ENCODE results near the gene CFAP47. TPM values are rescaled to one million over a fixed set of nuclear protein-coding genes. Genes with fewer than 3 reads are reported as not detected.
A peak's percentile ranks its signal among the peaks of the same experiment; 100 is the strongest.
"Not testable (repeated sequence)": the region's sequence is repeated elsewhere in the genome, so short reads cannot be mapped to it uniquely, and the experiment has no call there.

CFAP47 gene, protein sequence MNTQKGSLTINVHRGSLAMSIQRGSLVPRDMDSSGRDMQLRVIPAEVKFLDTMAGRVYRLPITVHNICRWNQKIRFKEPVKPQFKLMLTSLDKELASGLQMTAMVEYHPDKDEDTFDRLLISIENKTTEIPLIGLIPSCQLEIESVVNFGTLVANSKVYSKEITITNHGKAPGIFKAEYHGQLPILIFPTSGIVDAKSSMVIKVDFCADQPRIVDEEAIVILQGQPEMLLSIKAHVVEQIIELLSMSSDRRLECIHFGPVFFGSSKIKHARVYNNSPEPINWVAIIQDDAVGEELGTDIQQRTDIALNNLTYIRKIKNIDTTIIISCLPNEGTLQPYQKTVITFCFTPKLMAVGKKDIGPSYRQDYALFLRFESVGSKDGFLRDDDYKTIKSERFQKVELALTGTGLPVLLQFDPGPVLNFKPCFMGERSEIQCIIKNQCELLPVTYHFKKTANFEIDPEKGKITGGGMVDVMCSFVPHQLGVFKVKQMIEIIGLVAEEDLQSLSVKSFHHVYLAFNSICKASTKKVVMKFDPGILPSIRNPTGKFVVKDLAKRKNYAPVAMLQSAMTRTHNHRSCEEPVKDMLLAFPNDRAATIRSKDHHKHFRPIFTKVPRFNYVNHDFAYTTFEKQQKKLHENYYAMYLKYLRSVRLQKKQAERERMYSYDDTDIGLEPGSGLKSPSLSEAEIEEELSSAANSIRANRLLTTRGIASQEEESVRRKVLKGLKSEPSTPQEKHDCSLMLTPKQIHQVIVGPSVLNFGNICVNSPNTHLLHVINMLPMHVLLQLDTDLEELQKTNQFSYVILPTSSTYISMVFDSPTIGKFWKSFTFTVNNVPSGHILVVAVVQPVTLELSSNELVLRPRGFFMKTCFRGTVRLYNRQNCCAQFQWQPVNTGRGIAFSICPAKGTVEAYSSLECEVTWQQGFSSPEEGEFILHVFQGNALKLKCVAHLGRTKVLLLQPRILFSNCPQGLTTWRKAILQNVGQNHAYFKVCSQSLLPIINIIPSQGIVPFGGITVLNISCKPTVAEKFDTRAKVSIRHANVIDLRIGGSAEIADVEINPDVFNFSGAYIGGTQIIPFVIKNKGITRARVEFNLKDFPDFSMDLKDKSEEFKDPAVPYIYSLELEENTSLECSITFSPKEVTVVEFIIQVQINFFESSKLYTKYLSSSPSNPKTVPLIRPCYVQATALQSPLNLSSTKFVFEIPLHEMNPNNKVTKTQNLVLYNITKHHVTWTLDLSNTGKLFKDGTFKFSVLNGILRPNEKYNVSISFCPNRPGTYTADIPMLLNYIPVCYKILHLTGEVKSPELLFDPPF (N-terminal part only)
- 10 to 100 TPM in 1 of 8 experiments, 1 to 10 TPM in 1, under 1 TPM in 5, not detected in 1; 0.05 to 18.0 (median 0.81) TPM for total RNA-seq

DNA sequence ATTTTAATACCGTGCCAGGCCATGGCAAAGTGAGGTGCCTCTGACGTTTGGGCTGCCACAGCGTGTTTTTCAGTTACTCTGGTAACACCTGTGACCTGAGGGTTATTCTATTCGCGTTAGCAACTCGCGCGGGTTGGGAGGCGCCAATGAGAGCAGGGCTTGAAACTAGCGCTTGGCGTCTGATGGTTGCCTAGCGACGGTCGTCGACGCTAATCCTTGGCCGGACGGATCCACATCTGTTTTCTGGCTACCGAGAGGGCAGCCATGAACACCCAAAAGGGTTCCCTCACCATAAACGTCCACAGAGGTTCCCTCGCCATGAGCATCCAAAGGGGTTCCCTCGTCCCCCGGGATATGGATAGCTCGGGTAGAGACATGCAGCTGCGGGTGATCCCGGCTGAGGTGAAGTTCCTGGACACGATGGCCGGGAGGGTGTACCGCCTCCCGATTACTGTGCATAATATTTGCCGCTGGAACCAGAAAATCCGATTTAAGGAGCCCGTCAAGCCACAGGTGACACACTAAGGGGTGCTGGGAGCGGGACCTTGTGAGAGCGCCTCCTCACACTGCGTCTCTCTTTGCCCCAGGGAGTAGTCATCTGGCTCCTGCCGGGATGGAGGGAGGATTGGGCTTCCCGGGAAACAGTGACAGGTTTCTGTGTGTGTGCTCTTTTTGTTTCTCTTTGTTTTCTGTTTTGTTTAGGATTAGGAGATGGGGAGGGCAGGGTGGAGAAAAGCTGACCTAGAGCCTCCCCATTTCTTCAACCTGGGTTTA is at the start of gene CFAP47:
Gene CFAP47 (plus strand): TSS at position 199 of the 774 bp plus-strand sequence. CDS start 66 bp downstream, at position 265.
- WGBS, 10 experiments, result 3 to 21% (median 5%) methylated on average over 6 to 17 of the region's 38 CpGs; no CpG with 5 or more reads in 7 of the 10 experiments
- in situ Hi-C loops (cut with MboI; ENCODE audit: low pct_unique_long_range_greater_than_20kb in 2 of 9, low sequenced_read_pairs in 9 of 9, unreplicated experiment in 9 of 9), result no loop called here
- peak within 1 kb of the TSS; percentile 41 to 66 (median 44) for H3K4me3 ChIP-seq
- no peaks in the 10 kb centered on the region for H3K4me1 ChIP-seq (replicated peaks in 1 of 2)
- ATAC-seq (replicated peaks in 6 of 8), result peak in 6 of 8 experiments; percentile 94 to 99 (median 98)
- H3K27ac ChIP-seq, result no peak within 1 kb of the TSS

DNA sequence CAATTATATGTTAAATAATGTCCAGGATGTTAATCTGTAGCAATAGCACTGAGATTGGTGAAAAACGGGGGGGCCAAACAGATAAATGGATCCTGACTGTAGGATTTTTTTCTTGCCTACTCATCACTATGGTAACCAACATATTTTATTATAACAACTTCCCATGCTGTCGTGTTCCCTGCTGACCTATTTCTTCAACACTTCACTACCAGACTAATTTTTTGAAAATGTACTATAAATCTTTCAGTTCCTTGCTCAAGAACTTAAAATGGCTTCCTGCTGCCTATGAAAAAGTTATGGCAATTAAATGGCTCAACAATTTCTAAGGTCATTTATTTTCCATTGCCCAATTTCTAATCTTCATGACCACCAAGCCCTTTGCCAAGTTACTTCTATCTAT is 38.9 kb upstream of the CFAP47 start:
- H3K4me1 ChIP-seq (replicated peaks in 1 of 2), result no peaks in the 10 kb centered on the region
- no peak overlapping the region for H3K27ac ChIP-seq
- WGBS, 10 experiments, result 0 to 82% (median 20%) methylated on average over 1 to 2 of the region's 2 CpGs; no CpG with 5 or more reads in 5 of the 10 experiments
- no peak overlapping the region for H3K4me3 ChIP-seq
- in situ Hi-C loops (cut with MboI; ENCODE audit: low pct_unique_long_range_greater_than_20kb in 2 of 9, low sequenced_read_pairs in 9 of 9, unreplicated experiment in 9 of 9), result no loop called here
- ATAC-seq (replicated peaks in 6 of 8), result peak in 1 of 8 experiments; percentile 31

DNA sequence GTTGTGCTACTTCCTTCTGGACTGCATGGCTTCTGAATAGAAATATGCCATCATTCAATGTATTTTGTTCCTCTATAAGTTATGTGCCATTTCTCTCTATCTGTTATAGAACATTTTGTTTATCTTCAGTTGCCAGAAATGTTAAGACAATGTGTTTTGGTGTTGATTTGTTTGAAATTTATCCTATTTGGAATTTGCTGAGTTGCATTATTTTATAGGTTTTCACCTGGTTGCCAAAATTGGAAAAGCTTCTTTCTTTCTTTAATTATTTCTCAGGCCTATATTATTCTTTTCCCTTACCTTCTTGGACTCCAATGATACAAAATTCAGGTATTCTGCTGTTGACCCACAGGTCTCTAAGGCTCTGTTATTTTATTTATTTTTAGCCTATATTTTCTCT is 33.4 kb upstream of the CFAP47 start:
- Histone ChIP-seq H3K27ac (no peak overlapping the region), H3K4me3 (no peak overlapping the region), H3K4me1 (replicated peaks in 1 of 2) (no peaks in the 10 kb centered on the region)
- ATAC-seq (replicated peaks in 6 of 8), result no peak
- in situ Hi-C loops (cut with MboI; ENCODE audit: low pct_unique_long_range_greater_than_20kb in 2 of 9, low sequenced_read_pairs in 9 of 9, unreplicated experiment in 9 of 9), result no loop called here

GRCh38 chrX:35890699-35891098 is 28.8 kb upstream of the CFAP47 start:
- ATAC-seq (replicated peaks in 6 of 8), result peak in 3 of 8 experiments; percentile 41 to 57 (median 50)
- in situ Hi-C loops (cut with MboI; ENCODE audit: low pct_unique_long_range_greater_than_20kb in 2 of 9, low sequenced_read_pairs in 9 of 9, unreplicated experiment in 9 of 9), result no loop called here
- Histone ChIP-seq H3K4me1 (replicated peaks in 1 of 2) (no peaks in the 10 kb centered on the region), H3K27ac (no peak overlapping the region), H3K4me3 (no peak overlapping the region)
- 21 to 56% (median 29%) methylated on average over 1 to 5 of the region's 9 CpGs; no CpG with 5 or more reads in 7 of the 10 experiments for WGBS, 10 experiments

DNA sequence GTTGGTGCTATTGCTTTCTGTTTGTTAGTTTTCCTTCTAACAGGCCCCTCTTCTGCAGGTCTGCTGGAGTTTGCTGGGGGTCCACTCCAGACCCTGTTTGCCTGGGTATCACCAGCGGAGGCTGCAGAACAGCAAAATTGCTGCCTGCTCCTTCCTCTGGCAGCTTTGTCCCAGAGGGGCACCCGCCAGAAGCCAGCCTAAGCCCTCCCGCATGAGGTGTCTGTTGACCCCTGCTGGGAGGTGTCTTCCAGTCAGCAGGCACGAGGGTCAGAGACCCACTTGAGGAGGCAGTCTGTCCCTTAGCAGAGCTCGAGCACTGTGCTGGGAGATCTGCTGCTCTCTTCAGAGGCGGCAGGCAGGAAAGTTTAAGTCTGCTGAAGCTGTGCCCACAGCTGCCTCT is 67.3 kb downstream of the CFAP47 start:
- WGBS, 10 experiments, result 62% methylated on average over 4 of the region's 6 CpGs; no CpG with 5 or more reads in 9 of the 10 experiments
- H3K27ac ChIP-seq; H3K4me1 ChIP-seq (replicated peaks in 1 of 2); ATAC-seq (replicated peaks in 6 of 8); in situ Hi-C loops (cut with MboI; ENCODE audit: low pct_unique_long_range_greater_than_20kb in 2 of 9, low sequenced_read_pairs in 9 of 9, unreplicated experiment in 9 of 9); H3K4me3 ChIP-seq: not testable (repeated sequence)

- H3K27ac ChIP-seq, result no peak overlapping the region
- 0 to 100% (median 36%) methylated on average over 1 to 5 of the region's 5 CpGs for WGBS, 10 experiments
- in situ Hi-C loops (cut with MboI; ENCODE audit: low pct_unique_long_range_greater_than_20kb in 2 of 9, low sequenced_read_pairs in 9 of 9, unreplicated experiment in 9 of 9), result no loop called here
- ATAC-seq (replicated peaks in 6 of 8), result no peak
- H3K4me3 ChIP-seq, result no peak overlapping the region
- H3K4me1 ChIP-seq (replicated peaks in 1 of 2), result no peaks in the 10 kb centered on the region
Measured at GRCh38 chrX:36007207-36007606, 87.7 kb downstream of the CFAP47 start.

DNA sequence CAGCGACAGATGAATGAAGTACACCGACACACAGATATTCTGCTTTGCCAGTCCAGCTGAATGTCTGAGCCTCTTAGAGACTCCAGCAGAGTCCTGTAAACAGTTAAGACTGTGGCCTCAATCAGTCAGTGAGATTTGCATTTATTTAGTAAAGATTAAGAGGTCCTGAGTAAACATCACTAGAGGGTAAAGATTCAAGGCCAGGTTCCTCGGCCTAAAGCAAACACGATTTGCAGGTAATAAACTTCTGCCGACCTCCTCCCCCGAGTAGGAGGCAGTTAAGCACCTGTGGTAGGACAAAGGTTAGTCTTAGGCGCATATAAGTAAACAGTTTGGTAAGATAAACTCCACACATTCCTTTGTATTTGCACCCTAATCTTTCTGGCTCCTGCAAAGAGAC is 99.6 kb downstream of the CFAP47 start:
- Histone ChIP-seq H3K4me1 (replicated peaks in 1 of 2) (no peaks in the 10 kb centered on the region), H3K4me3 (no peak overlapping the region), H3K27ac (no peak overlapping the region)
- WGBS, 10 experiments, result 0 to 80% (median 22%) methylated on average over 1 to 5 of the region's 7 CpGs; no CpG with 5 or more reads in 6 of the 10 experiments
- in situ Hi-C loops (cut with MboI; ENCODE audit: low pct_unique_long_range_greater_than_20kb in 2 of 9, low sequenced_read_pairs in 9 of 9, unreplicated experiment in 9 of 9), result no loop called here
- ATAC-seq (replicated peaks in 6 of 8), result no peak

GRCh38 chrX:36035550-36035949 is 116.0 kb downstream of the CFAP47 start:
- no peak overlapping the region for H3K4me3 ChIP-seq

DNA sequence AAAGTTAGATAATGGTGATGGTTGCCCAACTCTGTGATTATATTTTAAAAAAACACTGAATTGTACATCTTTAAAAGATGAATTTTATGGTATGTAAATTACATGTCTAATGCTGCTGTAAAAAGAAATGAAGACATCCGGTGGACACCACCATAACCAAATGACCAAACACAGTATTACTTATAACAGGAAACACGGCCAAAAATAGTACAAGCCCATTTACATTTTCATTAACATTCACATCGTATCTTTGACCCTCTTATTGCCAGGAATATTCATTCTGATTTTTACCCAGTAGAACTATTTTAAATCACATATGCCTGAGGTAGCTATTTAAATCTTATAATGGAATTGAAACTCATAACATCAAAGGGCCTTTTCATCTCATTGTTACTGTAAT is 143.2 kb downstream of the CFAP47 start:
- Histone ChIP-seq H3K27ac (no peak overlapping the region), H3K4me1 (replicated peaks in 1 of 2) (peaks cover 0 to 3% of the 10 kb centered on the region in 2 donors), H3K4me3 (no peak overlapping the region)
- in situ Hi-C loops (cut with MboI; ENCODE audit: low pct_unique_long_range_greater_than_20kb in 2 of 9, low sequenced_read_pairs in 9 of 9, unreplicated experiment in 9 of 9), result no loop called here
- WGBS, 10 experiments, result 0 to 100% (median 67%) methylated on average over 1 to 3 of the region's 3 CpGs; no CpG with 5 or more reads in 4 of the 10 experiments
- ATAC-seq (replicated peaks in 6 of 8), result peak in 1 of 8 experiments; percentile 95

More at GRCh38 chrX:36035550-36035949, 116.0 kb downstream of the CFAP47 start:
- in situ Hi-C loops (cut with MboI; ENCODE audit: low pct_unique_long_range_greater_than_20kb in 2 of 9, low sequenced_read_pairs in 9 of 9, unreplicated experiment in 9 of 9), result no loop called here
- no peaks in the 10 kb centered on the region for H3K4me1 ChIP-seq (replicated peaks in 1 of 2)
- no peak for ATAC-seq (replicated peaks in 6 of 8)
- no peak overlapping the region for H3K27ac ChIP-seq
- WGBS, 10 experiments, result 10 to 100% (median 49%) methylated on average over 2 of the region's 2 CpGs; no CpG with 5 or more reads in 6 of the 10 experiments

DNA sequence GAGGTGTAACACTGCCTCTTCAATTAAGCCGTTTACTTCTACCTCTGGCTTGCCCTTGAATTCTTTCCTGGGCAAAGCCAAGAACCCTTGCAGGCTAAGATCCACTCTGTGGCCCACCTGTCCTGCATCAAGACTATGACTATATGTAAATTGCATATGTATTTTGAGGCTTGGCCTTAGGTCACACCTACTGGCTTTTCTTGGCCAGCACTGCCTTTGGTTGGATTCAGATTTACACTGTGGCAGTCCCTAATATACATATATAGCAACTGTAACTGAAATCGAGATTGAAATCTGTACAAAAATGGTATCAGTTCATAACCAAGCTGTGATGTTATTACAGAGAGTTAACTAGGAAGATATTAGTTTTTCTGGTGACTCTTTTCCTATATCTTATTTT is 151.5 kb downstream of the CFAP47 start:
- ATAC-seq (replicated peaks in 6 of 8), result peak in 1 of 8 experiments; percentile 75
- no peak overlapping the region for H3K4me3 ChIP-seq
- in situ Hi-C loops (cut with MboI; ENCODE audit: low pct_unique_long_range_greater_than_20kb in 2 of 9, low sequenced_read_pairs in 9 of 9, unreplicated experiment in 9 of 9), result no loop called here
- no peaks in the 10 kb centered on the region for H3K4me1 ChIP-seq (replicated peaks in 1 of 2)
- 0 to 53% (median 6%) methylated on average over 1 to 2 of the region's 2 CpGs; no CpG with 5 or more reads in 7 of the 10 experiments for WGBS, 10 experiments
- no peak overlapping the region for H3K27ac ChIP-seq

GRCh38 chrX:36075009-36075408 is 155.5 kb downstream of the CFAP47 start:
- ATAC-seq (replicated peaks in 6 of 8); in situ Hi-C loops (cut with MboI; ENCODE audit: low pct_unique_long_range_greater_than_20kb in 2 of 9, low sequenced_read_pairs in 9 of 9, unreplicated experiment in 9 of 9); H3K4me1 ChIP-seq (replicated peaks in 1 of 2); H3K4me3 ChIP-seq; H3K27ac ChIP-seq: not testable (repeated sequence)
- 0 to 86% (median 26%) methylated on average over 1 to 2 of the region's 5 CpGs; no CpG with 5 or more reads in 6 of the 10 experiments for WGBS, 10 experiments

- H3K4me3 ChIP-seq, result no peak overlapping the region
- H3K27ac ChIP-seq, result no peak overlapping the region
- no peak for ATAC-seq (replicated peaks in 6 of 8)
- 17 to 33% methylated on average over 1 of the region's 1 CpG; no CpG with 5 or more reads in 8 of the 10 experiments for WGBS, 10 experiments
- no peaks in the 10 kb centered on the region for H3K4me1 ChIP-seq (replicated peaks in 1 of 2)
- in situ Hi-C loops (cut with MboI; ENCODE audit: low pct_unique_long_range_greater_than_20kb in 2 of 9, low sequenced_read_pairs in 9 of 9, unreplicated experiment in 9 of 9), result no loop called here
Measured at GRCh38 chrX:36083256-36083655, 163.7 kb downstream of the CFAP47 start.
